ENCODE measurements around the gene AP4M1. TPM values are rescaled to one million over a fixed set of nuclear protein-coding genes. Genes with fewer than 3 reads are reported as not detected.

The AP4M1 gene
- polyA plus RNA-seq, 1 donor = 18.2 TPM

- DNase-seq = no peak
- Histone ChIP-seq H3K4me1 (ENCODE audit: control insufficient read depth, insufficient read depth, low read length) (peaks cover 10% of the 10 kb centered on the region), H3K27me3 (ENCODE audit: control insufficient read depth, insufficient read depth, low read length) (no peaks in the 10 kb centered on the region), H3K4me3 (ENCODE audit: low read length) (no peak overlapping the region), H3K36me3 (ENCODE audit: control insufficient read depth, insufficient read depth, low read length) (peaks cover 87% of the 10 kb centered on the region), H3K9me3 (ENCODE audit: control insufficient read depth, low read depth, low read length) (no peaks in the 10 kb centered on the region), H3K27ac (ENCODE audit: low read length) (no peak overlapping the region)
- WGBS (ENCODE audit: insufficient coverage, low lambda C conversion rate) = no CpG with 5 or more reads among the region's 16 CpGs
These were observed 7.4 kb upstream of the AP4M1 start for GRCh38 chr7:100093925-100094486.

GRCh38 chr7:100095289-100095688 lies 6.2 kb upstream of the AP4M1 start:
- no CpG with 5 or more reads among the region's 9 CpGs for WGBS (ENCODE audit: insufficient coverage, low lambda C conversion rate)
- H3K4me3 ChIP-seq (ENCODE audit: low read length) = no peak overlapping the region

GRCh38 chr7:100095704-100096103 lies 5.7 kb upstream of the AP4M1 start:
- Histone ChIP-seq H3K27me3 (ENCODE audit: control insufficient read depth, insufficient read depth, low read length) (no peaks in the 10 kb centered on the region), H3K27ac (ENCODE audit: low read length) (no peak overlapping the region), H3K9me3 (ENCODE audit: control insufficient read depth, low read depth, low read length) (no peaks in the 10 kb centered on the region), H3K36me3 (ENCODE audit: control insufficient read depth, insufficient read depth, low read length) (peaks cover 88% of the 10 kb centered on the region), H3K4me1 (ENCODE audit: control insufficient read depth, insufficient read depth, low read length) (peaks cover 11% of the 10 kb centered on the region), H3K4me3 (ENCODE audit: low read length) (no peak overlapping the region)
- no peak for DNase-seq
- no CpG with 5 or more reads among the region's 17 CpGs for WGBS (ENCODE audit: insufficient coverage, low lambda C conversion rate)

More at GRCh38 chr7:100095289-100095688, 6.2 kb upstream of the AP4M1 start:
- H3K27ac ChIP-seq (ENCODE audit: low read length) = no peak overlapping the region
- no peak for DNase-seq
- no peaks in the 10 kb centered on the region for H3K27me3 ChIP-seq (ENCODE audit: control insufficient read depth, insufficient read depth, low read length)
- peaks cover 92% of the 10 kb centered on the region for H3K36me3 ChIP-seq (ENCODE audit: control insufficient read depth, insufficient read depth, low read length)
- peaks cover 11% of the 10 kb centered on the region for H3K4me1 ChIP-seq (ENCODE audit: control insufficient read depth, insufficient read depth, low read length)
- no peaks in the 10 kb centered on the region for H3K9me3 ChIP-seq (ENCODE audit: control insufficient read depth, low read depth, low read length)

- Histone ChIP-seq H3K4me1 (ENCODE audit: control insufficient read depth, insufficient read depth, low read length) (peaks cover 11% of the 10 kb centered on the region), H3K4me3 (ENCODE audit: low read length) (peak overlapping the region; percentile 90), H3K27me3 (ENCODE audit: control insufficient read depth, insufficient read depth, low read length) (no peaks in the 10 kb centered on the region), H3K9me3 (ENCODE audit: control insufficient read depth, low read depth, low read length) (no peaks in the 10 kb centered on the region), H3K36me3 (ENCODE audit: control insufficient read depth, insufficient read depth, low read length) (peaks cover 62% of the 10 kb centered on the region), H3K27ac (ENCODE audit: low read length) (no peak overlapping the region)
- DNase-seq = no peak
- WGBS (ENCODE audit: insufficient coverage, low lambda C conversion rate) = no CpG with 5 or more reads among the region's 10 CpGs
These were observed 2.5 kb upstream of the AP4M1 start for GRCh38 chr7:100098913-100099312.

- no peak overlapping the region for H3K27ac ChIP-seq (ENCODE audit: low read length)
- peak overlapping the region; percentile 90 for H3K4me3 ChIP-seq (ENCODE audit: low read length)
- 60% methylated on average over 2 of the region's 12 CpGs for WGBS (ENCODE audit: insufficient coverage, low lambda C conversion rate)
- peaks cover 11% of the 10 kb centered on the region for H3K4me1 ChIP-seq (ENCODE audit: control insufficient read depth, insufficient read depth, low read length)
- H3K27me3 ChIP-seq (ENCODE audit: control insufficient read depth, insufficient read depth, low read length) = no peaks in the 10 kb centered on the region
- H3K9me3 ChIP-seq (ENCODE audit: control insufficient read depth, low read depth, low read length) = no peaks in the 10 kb centered on the region
- peaks cover 61% of the 10 kb centered on the region for H3K36me3 ChIP-seq (ENCODE audit: control insufficient read depth, insufficient read depth, low read length)
- no peak for DNase-seq
These were observed 2.0 kb upstream of the AP4M1 start for GRCh38 chr7:100099452-100099851.

- Histone ChIP-seq H3K4me3 (ENCODE audit: low read length) (peak overlapping the region; percentile 90), H3K27ac (ENCODE audit: low read length) (peak overlapping the region; percentile 84), H3K9me3 (ENCODE audit: control insufficient read depth, low read depth, low read length) (no peaks in the 10 kb centered on the region), H3K27me3 (ENCODE audit: control insufficient read depth, insufficient read depth, low read length) (no peaks in the 10 kb centered on the region), H3K4me1 (ENCODE audit: control insufficient read depth, insufficient read depth, low read length) (peaks cover 11% of the 10 kb centered on the region), H3K36me3 (ENCODE audit: control insufficient read depth, insufficient read depth, low read length) (peaks cover 60% of the 10 kb centered on the region)
- WGBS (ENCODE audit: insufficient coverage, low lambda C conversion rate) = no CpG with 5 or more reads among the region's 61 CpGs
- peak; percentile 95 to 99 for DNase-seq
These were observed 925 bp upstream of the AP4M1 start for GRCh38 chr7:100100420-100101015.

GRCh38 chr7:100102950-100103840 lies 1.8 kb downstream of the AP4M1 start:
- H3K4me1 ChIP-seq (ENCODE audit: control insufficient read depth, insufficient read depth, low read length) = peaks cover 11% of the 10 kb centered on the region
- H3K27ac ChIP-seq (ENCODE audit: low read length) = no peak overlapping the region
- H3K9me3 ChIP-seq (ENCODE audit: control insufficient read depth, low read depth, low read length) = no peaks in the 10 kb centered on the region
- WGBS (ENCODE audit: insufficient coverage, low lambda C conversion rate) = no CpG with 5 or more reads among the region's 17 CpGs
- H3K36me3 ChIP-seq (ENCODE audit: control insufficient read depth, insufficient read depth, low read length) = peaks cover 58% of the 10 kb centered on the region
- no peak overlapping the region for H3K4me3 ChIP-seq (ENCODE audit: low read length)
- DNase-seq = no peak
- no peaks in the 10 kb centered on the region for H3K27me3 ChIP-seq (ENCODE audit: control insufficient read depth, insufficient read depth, low read length)

GRCh38 chr7:100105534-100105933 lies 4.1 kb downstream of the AP4M1 start:
- no peak overlapping the region for H3K4me3 ChIP-seq (ENCODE audit: low read length)
- H3K27me3 ChIP-seq (ENCODE audit: control insufficient read depth, insufficient read depth, low read length) = no peaks in the 10 kb centered on the region
- no peak overlapping the region for H3K27ac ChIP-seq (ENCODE audit: low read length)
- no CpG with 5 or more reads among the region's 4 CpGs for WGBS (ENCODE audit: insufficient coverage, low lambda C conversion rate)
- DNase-seq = no peak
- H3K36me3 ChIP-seq (ENCODE audit: control insufficient read depth, insufficient read depth, low read length) = peaks cover 61% of the 10 kb centered on the region
- no peaks in the 10 kb centered on the region for H3K9me3 ChIP-seq (ENCODE audit: control insufficient read depth, low read depth, low read length)
- no peaks in the 10 kb centered on the region for H3K4me1 ChIP-seq (ENCODE audit: control insufficient read depth, insufficient read depth, low read length)

- WGBS (ENCODE audit: insufficient coverage, low lambda C conversion rate) = no CpG with 5 or more reads among the region's 17 CpGs
- H3K36me3 ChIP-seq (ENCODE audit: control insufficient read depth, insufficient read depth, low read length) = peaks cover 69% of the 10 kb centered on the region
- H3K4me3 ChIP-seq (ENCODE audit: low read length) = no peak overlapping the region
These were observed 5.2 kb downstream of the AP4M1 start for GRCh38 chr7:100106633-100107032.

GRCh38 chr7:100107125-100107737 lies 5.8 kb downstream of the AP4M1 start:
- no peak for DNase-seq
- Histone ChIP-seq H3K27ac (ENCODE audit: low read length) (no peak overlapping the region), H3K4me3 (ENCODE audit: low read length) (no peak overlapping the region), H3K36me3 (ENCODE audit: control insufficient read depth, insufficient read depth, low read length) (peaks cover 75% of the 10 kb centered on the region), H3K4me1 (ENCODE audit: control insufficient read depth, insufficient read depth, low read length) (no peaks in the 10 kb centered on the region), H3K9me3 (ENCODE audit: control insufficient read depth, low read depth, low read length) (no peaks in the 10 kb centered on the region), H3K27me3 (ENCODE audit: control insufficient read depth, insufficient read depth, low read length) (no peaks in the 10 kb centered on the region)
- WGBS (ENCODE audit: insufficient coverage, low lambda C conversion rate) = no CpG with 5 or more reads among the region's 25 CpGs

More at GRCh38 chr7:100106633-100107032, 5.2 kb downstream of the AP4M1 start:
- Histone ChIP-seq H3K27me3 (ENCODE audit: control insufficient read depth, insufficient read depth, low read length) (no peaks in the 10 kb centered on the region), H3K27ac (ENCODE audit: low read length) (no peak overlapping the region), H3K9me3 (ENCODE audit: control insufficient read depth, low read depth, low read length) (no peaks in the 10 kb centered on the region), H3K4me1 (ENCODE audit: control insufficient read depth, insufficient read depth, low read length) (no peaks in the 10 kb centered on the region)
- no peak for DNase-seq
